ENCODE measurements around the gene NCKAP1. TPM values are rescaled to one million over a fixed set of nuclear protein-coding genes. Genes with fewer than 3 reads are reported as not detected.

The NCKAP1 gene
- total RNA-seq, 1 donor from 2014 or later, result 180 TPM

GRCh38 chr2:182906454-182906853 lies 131.8 kb downstream of the NCKAP1 start:
- no peak for TF ChIP-seq CTCF (IDR thresholded peaks at IDR 0.05; ENCODE audit: insufficient read depth, low read length, severe bottlenecking)
- no peak for DNase-seq (ENCODE audit: low read depth)
- Histone ChIP-seq H3K36me3 (ENCODE audit: control insufficient read depth, insufficient read depth, low read length) (peaks cover 4% of the 10 kb centered on the region), H3K27me3 (ENCODE audit: control insufficient read depth, insufficient read depth, low read length) (no peaks in the 10 kb centered on the region), H3K4me3 (ENCODE audit: low read depth, low read length) (no peak overlapping the region)
- FAIRE-seq, result no peak

GRCh38 chr2:182904844-182905243 lies 133.4 kb downstream of the NCKAP1 start:
- Histone ChIP-seq H3K36me3 (ENCODE audit: control insufficient read depth, insufficient read depth, low read length) (peaks cover 1% of the 10 kb centered on the region), H3K27me3 (ENCODE audit: control insufficient read depth, insufficient read depth, low read length) (no peaks in the 10 kb centered on the region), H3K4me3 (ENCODE audit: low read depth, low read length) (no peak overlapping the region)
- FAIRE-seq (no peak), DNase-seq (ENCODE audit: low read depth) (no peak)
- TF ChIP-seq CTCF (IDR thresholded peaks at IDR 0.05; ENCODE audit: insufficient read depth, low read length, severe bottlenecking), result no peak

- Histone ChIP-seq H3K27me3 (ENCODE audit: control insufficient read depth, insufficient read depth, low read length) (no peaks in the 10 kb centered on the region), H3K4me3 (ENCODE audit: low read depth, low read length) (no peak overlapping the region), H3K36me3 (ENCODE audit: control insufficient read depth, insufficient read depth, low read length) (peaks cover 1% of the 10 kb centered on the region)
- DNase-seq (ENCODE audit: low read depth) (no peak), FAIRE-seq (no peak)
- no peak for TF ChIP-seq CTCF (IDR thresholded peaks at IDR 0.05; ENCODE audit: insufficient read depth, low read length, severe bottlenecking)
Observed at GRCh38 chr2:182903566-182903965, 134.7 kb downstream of the NCKAP1 start.

GRCh38 chr2:182901748-182902147 lies 136.5 kb downstream of the NCKAP1 start:
- no peaks in the 10 kb centered on the region for H3K36me3 ChIP-seq (ENCODE audit: control insufficient read depth, insufficient read depth, low read length)
- TF ChIP-seq CTCF (IDR thresholded peaks at IDR 0.05; ENCODE audit: insufficient read depth, low read length, severe bottlenecking), result no peak
- H3K27me3 ChIP-seq (ENCODE audit: control insufficient read depth, insufficient read depth, low read length), result no peaks in the 10 kb centered on the region
- FAIRE-seq, result peak; percentile 72
- no peak overlapping the region for H3K4me3 ChIP-seq (ENCODE audit: low read depth, low read length)
- no peak for DNase-seq (ENCODE audit: low read depth)

GRCh38 chr2:182898718-182899117 lies 139.5 kb downstream of the NCKAP1 start:
- no peak overlapping the region for H3K4me3 ChIP-seq (ENCODE audit: low read depth, low read length)
- no peaks in the 10 kb centered on the region for H3K27me3 ChIP-seq (ENCODE audit: control insufficient read depth, insufficient read depth, low read length)
- no peak for DNase-seq (ENCODE audit: low read depth)
- no peak for TF ChIP-seq CTCF (IDR thresholded peaks at IDR 0.05; ENCODE audit: insufficient read depth, low read length, severe bottlenecking)
- FAIRE-seq, result no peak
- H3K36me3 ChIP-seq (ENCODE audit: control insufficient read depth, insufficient read depth, low read length), result no peaks in the 10 kb centered on the region

- Histone ChIP-seq H3K36me3 (ENCODE audit: control insufficient read depth, insufficient read depth, low read length) (no peaks in the 10 kb centered on the region), H3K4me3 (ENCODE audit: low read depth, low read length) (no peak overlapping the region), H3K27me3 (ENCODE audit: control insufficient read depth, insufficient read depth, low read length) (no peaks in the 10 kb centered on the region)
- peak; percentile 46 for DNase-seq (ENCODE audit: low read depth)
- TF ChIP-seq CTCF (IDR thresholded peaks at IDR 0.05; ENCODE audit: insufficient read depth, low read length, severe bottlenecking), result no peak
- no peak for FAIRE-seq
Observed at GRCh38 chr2:182897137-182897536, 141.1 kb downstream of the NCKAP1 start.
